GM19328 (cell line): ENCODE results near the gene FABP2.

Experiments
- ATAC-seq: cut with Tn5 transposase; IDR thresholded peaks from one replicate; pipeline ENCODE4 v1.9.1; 2021; ENCODE audit warnings: mild to moderate bottlenecking, moderate library complexity; ENCODE audit not compliant: unreplicated experiment

Gene FABP2

DNA sequence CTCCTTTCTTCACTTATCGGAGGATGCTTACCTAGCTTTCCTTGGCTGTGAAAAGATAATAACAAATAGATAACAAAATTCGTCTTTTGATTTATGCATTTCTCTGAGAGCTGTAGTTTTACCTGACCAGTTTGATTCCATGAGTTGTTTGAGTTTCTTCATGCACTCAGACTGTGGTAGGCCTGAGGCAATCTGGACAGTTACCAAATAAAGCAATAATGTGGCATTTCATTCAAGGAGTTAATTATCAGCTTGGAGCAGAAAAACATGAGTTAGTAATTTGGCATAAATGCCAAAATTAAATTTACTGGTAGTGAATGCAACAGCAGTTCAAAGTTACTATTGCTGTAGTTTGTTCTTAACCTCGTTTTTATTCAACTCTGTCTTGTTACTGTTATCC lies 53.5 kb downstream of the FABP2 start:
- ATAC-seq, result no peak
